ENCODE measurements around the gene SMIM21.
A peak's percentile ranks its signal among the peaks of the same experiment; 100 is the strongest.

The SMIM21 gene

GRCh38 chr18:75429975-75430374 is 2.5 kb upstream of the SMIM21 start:
- DNase-seq (ENCODE audit: low read depth), result no peak
- no peak for TF ChIP-seq CTCF (IDR thresholded peaks at IDR 0.05; ENCODE audit: control insufficient read depth, extremely low read depth, insufficient read depth)
- H3K4me3 ChIP-seq (ENCODE audit: low read depth, low read length), result no peak overlapping the region

- H3K4me3 ChIP-seq (ENCODE audit: low read depth, low read length), result no peak overlapping the region
- TF ChIP-seq CTCF (IDR thresholded peaks at IDR 0.05; ENCODE audit: control insufficient read depth, extremely low read depth, insufficient read depth), result no peak
- DNase-seq (ENCODE audit: low read depth), result no peak
These were observed 987 bp upstream of the SMIM21 start for GRCh38 chr18:75428490-75428889.

- no peak for DNase-seq (ENCODE audit: low read depth)
- no peak overlapping the region for H3K4me3 ChIP-seq (ENCODE audit: low read depth, low read length)
- no peak for TF ChIP-seq CTCF (IDR thresholded peaks at IDR 0.05; ENCODE audit: control insufficient read depth, extremely low read depth, insufficient read depth)
These were observed 5.1 kb downstream of the SMIM21 start for GRCh38 chr18:75422341-75422910.

GRCh38 chr18:75421656-75422055 is 5.8 kb downstream of the SMIM21 start:
- H3K4me3 ChIP-seq (ENCODE audit: low read depth, low read length), result no peak overlapping the region
- no peak for TF ChIP-seq CTCF (IDR thresholded peaks at IDR 0.05; ENCODE audit: control insufficient read depth, extremely low read depth, insufficient read depth)
- DNase-seq (ENCODE audit: low read depth), result no peak

- peak; percentile 10 for DNase-seq (ENCODE audit: low read depth)
- no peak for TF ChIP-seq CTCF (IDR thresholded peaks at IDR 0.05; ENCODE audit: control insufficient read depth, extremely low read depth, insufficient read depth)
- peak overlapping the region; percentile 20; the same call in 1 of the 2 replicates for H3K4me3 ChIP-seq (ENCODE audit: low read depth, low read length)
These were observed 9.1 kb downstream of the SMIM21 start for GRCh38 chr18:75418293-75419005.

GRCh38 chr18:75410611-75411010 is 16.9 kb downstream of the SMIM21 start:
- no peak overlapping the region for H3K4me3 ChIP-seq (ENCODE audit: low read depth, low read length)
- DNase-seq (ENCODE audit: low read depth), result no peak
- TF ChIP-seq CTCF (IDR thresholded peaks at IDR 0.05; ENCODE audit: control insufficient read depth, extremely low read depth, insufficient read depth), result no peak

GRCh38 chr18:75409806-75410205 is 17.7 kb downstream of the SMIM21 start:
- no peak for DNase-seq (ENCODE audit: low read depth)
- no peak for TF ChIP-seq CTCF (IDR thresholded peaks at IDR 0.05; ENCODE audit: control insufficient read depth, extremely low read depth, insufficient read depth)
- H3K4me3 ChIP-seq (ENCODE audit: low read depth, low read length), result no peak overlapping the region
